Immature natural killer cell (primary cell): ENCODE data around the gene SPZ1. TPM values are rescaled to one million over a fixed set of nuclear protein-coding genes. Genes with fewer than 3 reads are reported as not detected.
"Not testable (repeated sequence)": the region's sequence is repeated elsewhere in the genome, so short reads cannot be mapped to it uniquely, and the experiment has no call there.

Experiments used
- DNase-seq, 3 donors: peaks; one replicate each; pipeline ENCODE4 v3.0.0; 2022; ENCODE audit warnings: mixed read lengths in 1 of 3
- H3K27ac Mint-ChIP-seq, 6 donors: one replicate each; pipeline ENCODE4 v1.8.0; 2020; ENCODE audit warnings: mixed read lengths in 6 of 6, mild to moderate bottlenecking in 5 of 6, inconsistent platforms in 4 of 6, moderate library complexity in 3 of 6
- H3K27me3 Mint-ChIP-seq, 3 donors: one replicate each; pipeline ENCODE4 v1.8.0; 2020 to 2021; ENCODE audit warnings: low read depth in 3 of 3, mild to moderate bottlenecking in 3 of 3, mixed read lengths in 3 of 3, moderate library complexity in 3 of 3, inconsistent platforms in 1 of 3
- H3K36me3 Mint-ChIP-seq, 3 donors: one replicate each; pipeline ENCODE4 v1.8.0; 2020; ENCODE audit warnings: mixed read lengths in 3 of 3, inconsistent platforms in 2 of 3, mild to moderate bottlenecking in 2 of 3
- H3K4me1 Mint-ChIP-seq, 2 donors: one replicate each; pipeline ENCODE4 v1.8.0; 2020; ENCODE audit warnings: inconsistent platforms in 2 of 2, mild to moderate bottlenecking in 2 of 2, mixed read lengths in 2 of 2, moderate library complexity in 1 of 2
- H3K4me3 Mint-ChIP-seq, 5 donors: one replicate each; pipeline ENCODE4 v1.8.0; 2020; ENCODE audit warnings: mild to moderate bottlenecking in 5 of 5, mixed read lengths in 5 of 5, inconsistent platforms in 3 of 5, moderate library complexity in 3 of 5
- H3K9me3 Mint-ChIP-seq, 6 donors: one replicate each; pipeline ENCODE4 v1.8.0; 2020; ENCODE audit warnings: mild to moderate bottlenecking in 6 of 6, mixed read lengths in 6 of 6, inconsistent platforms in 4 of 6, moderate library complexity in 3 of 6
- polyA plus RNA-seq, 3 donors: library from polyadenylated mRNA; unstranded; fragments of 300-500 nt; fragmentation: Illumina TruSeq; gene quantifications; one replicate each; pipeline ENCODE4 v1.2.3, GENCODE V29; 2021

Gene SPZ1
- polyA plus RNA-seq, result not detected

- no peak for DNase-seq
- no peak within 1 kb of the TSS for H3K4me3 Mint-ChIP-seq
- H3K4me1 Mint-ChIP-seq, result no peaks in the 10 kb centered on the region
- H3K27ac Mint-ChIP-seq, result no peak within 1 kb of the TSS
- peaks cover 0 to 1% (median 0%) of the 10 kb centered on the region in 6 donors for H3K9me3 Mint-ChIP-seq
- peaks cover 4 to 18% (median 8%) of the 10 kb centered on the region in 3 donors for H3K27me3 Mint-ChIP-seq
- no peaks in the 10 kb centered on the region for H3K36me3 Mint-ChIP-seq
Observed at GRCh38 chr5:80319702-80320101, at the start of gene SPZ1. Gene SPZ1, plus strand, starts transcription at chr5:80320002. Its CDS starts 214 bp downstream, at chr5:80320216.

GRCh38 chr5:80270543-80270942 lies 49.3 kb upstream of the SPZ1 start:
- H3K27ac Mint-ChIP-seq, H3K27me3 Mint-ChIP-seq, H3K9me3 Mint-ChIP-seq, H3K4me1 Mint-ChIP-seq, DNase-seq, H3K4me3 Mint-ChIP-seq, H3K36me3 Mint-ChIP-seq: not testable (repeated sequence)

GRCh38 chr5:80275347-80275746 lies 44.5 kb upstream of the SPZ1 start:
- Mint-ChIP-seq H3K27ac (no peak overlapping the region), H3K36me3 (no peaks in the 10 kb centered on the region), H3K4me3 (no peak overlapping the region), H3K4me1 (no peaks in the 10 kb centered on the region), H3K27me3 (peaks cover 2 to 5% (median 4%) of the 10 kb centered on the region in 3 donors), H3K9me3 (peaks cover 0 to 1% (median 0%) of the 10 kb centered on the region in 6 donors)
- DNase-seq, result no peak

- Mint-ChIP-seq H3K36me3 (no peaks in the 10 kb centered on the region), H3K9me3 (peaks cover 0 to 1% (median 0%) of the 10 kb centered on the region in 6 donors), H3K4me1 (no peaks in the 10 kb centered on the region), H3K27ac (no peak overlapping the region), H3K4me3 (no peak overlapping the region), H3K27me3 (peaks cover 0 to 5% (median 5%) of the 10 kb centered on the region in 3 donors)
- no peak for DNase-seq
Observed at GRCh38 chr5:80276186-80276585, 43.6 kb upstream of the SPZ1 start.

GRCh38 chr5:80277191-80277590 lies 42.6 kb upstream of the SPZ1 start:
- Mint-ChIP-seq H3K9me3 (peaks cover 0 to 1% (median 0%) of the 10 kb centered on the region in 6 donors), H3K4me3 (no peak overlapping the region)

GRCh38 chr5:80282054-80282453 lies 37.7 kb upstream of the SPZ1 start:
- no peaks in the 10 kb centered on the region for H3K36me3 Mint-ChIP-seq
- peaks cover 0 to 2% of the 10 kb centered on the region in 2 donors for H3K4me1 Mint-ChIP-seq
- no peak overlapping the region for H3K27ac Mint-ChIP-seq
- no peak for DNase-seq
- no peaks in the 10 kb centered on the region for H3K9me3 Mint-ChIP-seq
- no peak overlapping the region for H3K4me3 Mint-ChIP-seq
- peaks cover 0 to 3% (median 3%) of the 10 kb centered on the region in 3 donors for H3K27me3 Mint-ChIP-seq

More at GRCh38 chr5:80277191-80277590, 42.6 kb upstream of the SPZ1 start:
- no peaks in the 10 kb centered on the region for H3K36me3 Mint-ChIP-seq
- no peak for DNase-seq
- peaks cover 0 to 5% (median 5%) of the 10 kb centered on the region in 3 donors for H3K27me3 Mint-ChIP-seq
- no peaks in the 10 kb centered on the region for H3K4me1 Mint-ChIP-seq
- no peak overlapping the region for H3K27ac Mint-ChIP-seq

- no peaks in the 10 kb centered on the region for H3K9me3 Mint-ChIP-seq
- no peaks in the 10 kb centered on the region for H3K36me3 Mint-ChIP-seq
- H3K27ac Mint-ChIP-seq, result no peak overlapping the region
- no peak overlapping the region for H3K4me3 Mint-ChIP-seq
- peaks cover 0 to 2% of the 10 kb centered on the region in 2 donors for H3K4me1 Mint-ChIP-seq
- no peak for DNase-seq
- H3K27me3 Mint-ChIP-seq, result peaks cover 0 to 3% (median 2%) of the 10 kb centered on the region in 3 donors
Observed at GRCh38 chr5:80283360-80283759, 36.4 kb upstream of the SPZ1 start.

- no peak overlapping the region for H3K4me3 Mint-ChIP-seq
- H3K4me1 Mint-ChIP-seq, result peaks cover 0 to 2% of the 10 kb centered on the region in 2 donors
- H3K27ac Mint-ChIP-seq, result no peak overlapping the region
- no peaks in the 10 kb centered on the region for H3K36me3 Mint-ChIP-seq
- no peak for DNase-seq
- H3K9me3 Mint-ChIP-seq, result no peaks in the 10 kb centered on the region
- peaks cover 0 to 3% (median 3%) of the 10 kb centered on the region in 3 donors for H3K27me3 Mint-ChIP-seq
Observed at GRCh38 chr5:80284720-80285119, 35.1 kb upstream of the SPZ1 start.

- Mint-ChIP-seq H3K9me3 (peaks cover 0 to 4% (median 0%) of the 10 kb centered on the region in 6 donors), H3K27me3 (peaks cover 0 to 5% (median 1%) of the 10 kb centered on the region in 3 donors), H3K4me3 (no peak overlapping the region), H3K27ac (no peak overlapping the region), H3K4me1 (peaks cover 0 to 2% of the 10 kb centered on the region in 2 donors), H3K36me3 (peaks cover 0 to 5% (median 0%) of the 10 kb centered on the region in 3 donors)
- no peak for DNase-seq
Observed at GRCh38 chr5:80288177-80288576, 31.6 kb upstream of the SPZ1 start.

GRCh38 chr5:80289320-80289719 lies 30.5 kb upstream of the SPZ1 start:
- Mint-ChIP-seq H3K9me3 (peaks cover 0 to 4% (median 0%) of the 10 kb centered on the region in 6 donors), H3K27ac (no peak overlapping the region), H3K4me3 (no peak overlapping the region), H3K4me1 (peaks cover 0 to 2% of the 10 kb centered on the region in 2 donors), H3K27me3 (peaks cover 0 to 5% (median 1%) of the 10 kb centered on the region in 3 donors), H3K36me3 (peaks cover 0 to 5% (median 0%) of the 10 kb centered on the region in 3 donors)
- no peak for DNase-seq

GRCh38 chr5:80291761-80292160 lies 28.0 kb upstream of the SPZ1 start:
- Mint-ChIP-seq H3K4me1 (no peaks in the 10 kb centered on the region), H3K9me3 (peaks cover 0 to 4% (median 0%) of the 10 kb centered on the region in 6 donors), H3K27me3 (peaks cover 0 to 5% (median 5%) of the 10 kb centered on the region in 3 donors), H3K27ac (no peak overlapping the region), H3K4me3 (no peak overlapping the region), H3K36me3 (peaks cover 0 to 5% (median 0%) of the 10 kb centered on the region in 3 donors)
- DNase-seq, result no peak

GRCh38 chr5:80296121-80296520 lies 23.7 kb upstream of the SPZ1 start:
- no peaks in the 10 kb centered on the region for H3K4me1 Mint-ChIP-seq

GRCh38 chr5:80299601-80300000 lies 20.2 kb upstream of the SPZ1 start:
- Mint-ChIP-seq H3K27ac (no peak overlapping the region), H3K27me3 (peaks cover 0 to 4% (median 0%) of the 10 kb centered on the region in 3 donors), H3K9me3 (no peaks in the 10 kb centered on the region), H3K4me1 (no peaks in the 10 kb centered on the region), H3K36me3 (no peaks in the 10 kb centered on the region), H3K4me3 (no peak overlapping the region)
- no peak for DNase-seq

More at GRCh38 chr5:80296121-80296520, 23.7 kb upstream of the SPZ1 start:
- Mint-ChIP-seq H3K36me3 (peaks cover 0 to 5% (median 0%) of the 10 kb centered on the region in 3 donors), H3K9me3 (peaks cover 0 to 4% (median 0%) of the 10 kb centered on the region in 6 donors), H3K27me3 (peaks cover 0 to 5% (median 0%) of the 10 kb centered on the region in 3 donors), H3K4me3 (no peak overlapping the region), H3K27ac (no peak overlapping the region)
- DNase-seq, result no peak

GRCh38 chr5:80300125-80300524 lies 19.7 kb upstream of the SPZ1 start:
- no peaks in the 10 kb centered on the region for H3K9me3 Mint-ChIP-seq
- no peak overlapping the region for H3K4me3 Mint-ChIP-seq
- no peak for DNase-seq
- no peak overlapping the region for H3K27ac Mint-ChIP-seq
- H3K4me1 Mint-ChIP-seq, result no peaks in the 10 kb centered on the region
- peaks cover 0 to 4% (median 0%) of the 10 kb centered on the region in 3 donors for H3K27me3 Mint-ChIP-seq
- H3K36me3 Mint-ChIP-seq, result no peaks in the 10 kb centered on the region

GRCh38 chr5:80300796-80301195 lies 19.0 kb upstream of the SPZ1 start:
- not testable (repeated sequence) for H3K36me3 Mint-ChIP-seq, H3K27ac Mint-ChIP-seq, H3K27me3 Mint-ChIP-seq, H3K9me3 Mint-ChIP-seq, H3K4me1 Mint-ChIP-seq, H3K4me3 Mint-ChIP-seq, DNase-seq
